HG03571 (cell line): ENCODE results near the gene CLSTN2.

Experiments
- ATAC-seq: cut with Tn5 transposase; IDR thresholded peaks from one replicate; pipeline ENCODE4 v1.9.1; 2021; ENCODE audit not compliant: unreplicated experiment

CLSTN2 gene

DNA sequence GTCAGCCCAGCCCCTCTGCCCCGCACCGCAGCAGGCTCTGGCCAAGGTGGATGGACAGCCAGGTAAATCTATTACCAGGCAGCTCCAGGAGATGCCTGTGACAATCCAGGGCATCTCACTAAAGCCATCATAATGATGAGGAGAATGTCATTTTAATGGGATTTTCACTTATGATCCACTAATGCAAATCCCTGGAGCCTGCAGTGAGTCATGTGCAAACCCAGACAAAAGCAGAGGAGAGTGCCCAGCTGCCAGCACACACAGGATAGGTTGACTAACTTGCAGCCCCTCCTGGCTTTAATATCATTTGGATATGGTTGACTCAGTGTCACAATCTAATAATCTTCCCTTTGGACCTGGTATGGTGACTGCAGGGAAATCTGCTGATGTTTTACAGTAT lies 536.0 kb downstream of the CLSTN2 start:
- no peak for ATAC-seq

DNA sequence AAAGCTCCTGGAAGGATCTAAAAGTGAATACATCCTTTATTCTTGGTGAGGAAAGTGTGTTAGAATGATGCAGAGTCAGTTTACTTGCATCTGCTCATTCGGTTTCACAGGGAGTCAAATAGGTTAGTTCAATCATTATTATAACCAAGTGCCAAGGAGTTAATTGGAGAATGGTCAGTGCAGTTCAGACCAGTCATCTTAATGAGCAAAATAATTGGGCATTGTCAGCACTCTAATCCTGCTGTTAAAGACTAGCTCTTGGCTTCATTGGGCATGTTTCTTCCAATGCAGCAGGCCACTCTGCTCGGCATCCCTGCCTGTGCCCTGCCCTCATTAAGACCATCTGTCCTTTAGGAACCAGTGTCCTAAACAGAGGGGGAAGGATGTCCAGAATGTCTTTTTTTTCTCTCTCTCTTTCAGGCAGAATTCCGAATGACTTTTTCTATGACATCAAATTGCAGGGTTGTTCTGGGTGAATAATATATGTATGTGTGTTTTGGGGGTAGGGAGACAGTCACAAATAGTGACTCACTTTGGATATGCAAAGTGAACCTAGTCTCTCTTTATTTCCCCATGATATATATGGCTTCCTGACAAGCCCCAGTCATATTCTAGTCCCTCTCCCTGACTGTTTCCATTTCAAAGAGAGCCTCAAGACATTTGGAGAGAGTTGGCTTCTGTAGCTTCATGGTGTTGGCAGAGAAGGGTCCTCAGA lies 537.5 kb downstream of the CLSTN2 start:
- no peak for ATAC-seq

DNA sequence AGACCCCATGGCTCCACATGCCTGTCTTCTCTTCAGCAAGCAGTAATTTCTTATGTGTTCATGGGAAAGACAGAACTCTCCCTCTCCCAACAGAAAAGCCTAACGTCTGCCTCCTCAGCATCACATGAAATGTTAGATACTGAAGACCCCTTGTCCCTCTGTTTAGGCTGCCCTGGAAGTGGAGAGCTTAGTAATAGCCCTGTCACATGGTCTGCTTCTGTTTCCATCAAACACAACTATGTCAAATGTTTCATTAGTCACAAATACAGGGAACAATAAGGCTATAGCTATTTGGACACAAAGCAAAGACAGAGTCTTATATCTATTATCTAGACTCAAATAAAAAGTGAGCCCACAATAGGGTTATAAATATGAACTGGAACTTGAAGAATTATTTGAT lies 552.6 kb downstream of the CLSTN2 start:
- ATAC-seq: no peak

DNA sequence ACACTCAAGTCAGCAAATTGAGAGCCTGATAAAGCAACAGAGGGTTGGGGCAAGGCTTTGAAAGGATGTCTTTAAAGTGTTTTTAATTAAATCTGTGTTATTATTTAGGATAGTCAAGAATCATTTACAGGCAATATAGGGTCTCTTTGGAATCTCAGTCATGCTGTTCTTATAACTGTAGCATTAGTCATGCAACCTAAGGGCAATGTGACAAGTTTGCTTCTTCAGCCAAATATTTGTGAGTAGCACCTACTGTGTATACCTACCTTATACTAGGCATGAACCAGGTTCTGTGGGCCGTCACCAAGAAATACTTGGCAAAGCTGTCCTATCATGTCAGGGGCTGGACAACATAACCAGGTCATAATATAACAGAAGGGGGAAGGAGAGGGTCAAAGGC lies 558.3 kb downstream of the CLSTN2 start:
- ATAC-seq: no peak

DNA sequence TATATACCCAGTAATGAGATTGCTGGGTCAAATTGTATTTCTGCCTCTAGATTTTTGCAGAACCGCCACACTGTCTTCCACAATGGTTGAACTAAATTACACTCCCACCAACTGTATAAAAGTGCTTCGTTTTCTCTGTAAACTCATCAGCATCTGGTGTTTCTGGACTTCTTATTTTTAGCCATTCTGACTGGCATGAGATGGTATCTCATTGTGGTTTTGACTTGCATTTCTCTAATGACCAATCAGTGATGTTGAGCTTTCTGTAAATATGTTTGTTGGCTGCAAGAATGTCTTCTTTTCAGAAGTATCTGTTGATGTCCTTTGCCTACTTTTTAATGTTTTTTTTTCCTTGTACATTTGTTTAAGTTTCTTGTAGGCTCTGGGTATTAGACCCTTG lies 560.0 kb downstream of the CLSTN2 start:
- no peak for ATAC-seq

DNA sequence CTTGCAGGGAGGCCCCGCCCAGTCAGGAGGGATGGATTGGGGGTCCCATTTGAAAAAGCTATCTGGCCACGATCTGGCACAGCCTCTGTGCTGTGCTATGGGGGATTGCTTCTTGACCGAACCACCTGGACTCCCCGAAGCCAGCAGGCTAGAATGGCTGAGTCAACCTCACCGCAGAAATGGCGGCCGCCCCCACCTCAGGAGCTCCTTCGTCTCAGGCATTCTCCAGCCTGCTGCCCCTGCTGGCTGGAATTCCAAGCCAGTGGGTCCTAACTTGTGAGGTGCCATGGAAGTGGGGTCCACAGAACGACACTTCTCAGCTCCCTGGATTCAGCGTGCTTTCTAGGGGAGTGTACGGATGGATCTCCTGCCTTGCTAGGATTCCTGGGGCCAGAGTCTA lies 562.3 kb downstream of the CLSTN2 start:
- no peak for ATAC-seq

DNA sequence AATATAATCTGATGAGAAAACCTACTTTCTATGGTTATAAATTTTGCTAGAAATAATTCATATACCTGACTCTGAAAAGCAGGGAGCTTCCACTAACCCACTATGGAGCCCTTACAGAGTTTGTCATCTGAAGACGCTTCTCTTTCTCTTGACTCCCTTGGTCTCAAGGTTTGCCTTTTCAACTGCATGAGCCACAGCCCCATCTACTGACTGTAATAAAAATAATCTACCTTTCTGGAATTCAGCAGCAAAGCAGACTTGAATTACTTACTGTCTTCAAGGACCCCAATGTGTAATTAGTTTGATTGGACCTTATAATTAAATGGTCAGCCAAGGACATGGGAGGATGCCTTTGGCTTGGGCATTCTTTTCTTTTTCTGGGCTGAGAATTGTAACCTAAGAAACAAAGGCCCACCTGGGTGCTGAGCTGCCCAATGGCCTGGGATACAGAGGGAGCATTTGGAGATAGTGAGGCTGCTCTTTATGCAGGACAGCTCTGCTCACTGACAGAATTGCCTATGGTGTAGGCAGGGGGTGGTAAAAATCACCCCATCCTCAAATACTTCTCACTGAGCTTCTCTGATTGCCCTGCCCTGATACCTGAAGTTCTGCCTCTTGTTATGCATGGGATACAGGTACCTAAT lies 564.3 kb downstream of the CLSTN2 start:
- ATAC-seq: no peak

DNA sequence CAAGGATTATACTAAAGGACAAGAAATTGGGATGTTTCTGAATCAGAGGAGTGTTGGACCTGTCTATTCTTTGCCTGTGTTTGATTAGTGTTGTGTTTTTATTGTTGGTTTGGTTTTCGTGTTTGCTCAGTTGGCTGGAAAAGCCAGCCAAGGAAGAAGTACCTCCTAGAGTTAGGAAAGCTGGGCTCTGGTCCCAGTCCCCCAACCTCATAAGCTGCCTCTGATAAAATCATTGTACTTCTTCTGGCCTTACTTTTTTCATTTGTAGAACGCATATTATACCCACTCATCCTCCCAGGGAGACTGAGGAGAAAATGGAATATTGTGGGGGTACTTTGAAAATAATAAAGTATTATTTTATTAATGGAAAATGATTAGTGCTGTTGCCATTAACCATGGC lies 565.5 kb downstream of the CLSTN2 start:
- no peak for ATAC-seq

DNA sequence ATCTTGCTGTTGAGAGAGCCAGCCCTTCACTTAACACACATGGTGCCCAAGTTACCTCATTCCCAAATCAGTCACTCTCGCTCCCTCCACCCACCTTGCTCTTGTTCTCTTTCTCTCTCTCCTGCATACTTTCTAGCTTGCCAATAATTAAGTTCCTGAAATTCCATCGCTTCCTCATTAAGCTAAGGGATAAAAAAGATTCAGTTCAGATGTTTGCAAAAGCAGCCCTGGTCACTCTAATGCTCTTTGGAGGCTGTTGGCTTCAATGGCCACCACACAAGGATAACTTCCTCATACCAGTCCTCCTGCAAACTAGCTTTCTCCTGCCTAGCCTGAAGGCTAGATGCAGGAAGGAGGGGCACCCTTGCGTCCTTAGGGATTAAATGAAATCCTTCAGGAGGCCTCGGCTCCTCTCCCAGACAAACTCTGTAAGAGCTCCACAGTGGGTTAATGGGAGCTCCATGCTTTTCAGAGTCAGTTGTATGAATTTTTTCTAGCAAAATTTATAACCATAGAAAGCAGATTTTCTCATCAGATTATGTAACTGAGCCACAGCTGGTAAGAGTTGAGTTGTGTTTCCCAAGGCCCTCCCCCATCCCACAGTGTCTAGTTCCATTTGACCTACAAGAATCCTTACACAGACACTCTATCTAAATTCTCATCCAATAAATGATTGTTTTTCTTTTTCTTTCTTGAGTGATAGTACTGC lies 566.2 kb downstream of the CLSTN2 start:
- no peak for ATAC-seq

DNA sequence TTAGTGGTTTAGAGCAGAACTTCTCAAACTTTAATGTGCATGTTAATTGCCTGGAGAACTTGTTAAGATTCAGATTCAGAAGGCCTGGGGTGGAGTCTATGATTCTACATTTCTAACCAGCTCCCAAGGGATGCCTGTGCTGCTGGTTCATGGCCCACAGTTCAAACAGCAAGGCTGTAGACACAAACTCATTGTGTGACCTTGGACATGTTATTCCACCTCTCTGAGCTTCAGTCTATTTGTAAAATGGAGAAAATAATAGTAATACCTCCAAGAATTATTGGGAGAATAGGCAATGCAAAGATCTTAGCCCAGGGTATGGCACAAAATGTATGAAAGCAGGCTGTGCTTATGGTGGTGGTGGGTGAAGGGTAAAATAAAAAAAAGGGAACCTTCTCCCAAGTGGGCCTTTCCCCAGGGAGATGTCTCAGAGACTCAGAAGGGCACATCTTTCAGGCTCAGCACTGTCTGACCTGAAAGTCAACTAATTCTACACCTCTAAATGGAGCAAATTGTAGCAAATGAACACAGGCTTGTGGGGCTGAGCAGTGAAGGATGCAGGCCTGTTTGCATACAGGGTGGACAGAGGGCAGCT lies 566.9 kb downstream of the CLSTN2 start:
- ATAC-seq: no peak

DNA sequence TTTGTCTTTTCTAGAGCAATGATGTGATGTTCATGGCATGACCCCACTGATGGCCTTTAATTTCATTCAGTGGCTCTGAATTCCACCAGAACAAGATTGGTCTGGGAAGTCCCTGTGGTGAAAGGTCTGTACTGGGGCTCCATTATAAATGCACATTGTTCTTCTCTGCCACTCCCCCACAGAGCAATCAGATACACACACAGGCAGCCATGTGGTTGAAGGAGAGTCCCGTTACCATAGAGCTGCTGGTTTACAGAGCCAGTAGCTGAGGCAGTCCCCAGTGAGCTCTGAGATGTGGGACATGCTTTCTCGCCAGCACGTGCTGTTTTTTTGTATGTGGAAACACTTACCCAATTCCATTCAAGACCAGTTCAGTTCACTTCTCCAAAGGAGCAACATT lies 570.2 kb downstream of the CLSTN2 start:
- no peak for ATAC-seq

DNA sequence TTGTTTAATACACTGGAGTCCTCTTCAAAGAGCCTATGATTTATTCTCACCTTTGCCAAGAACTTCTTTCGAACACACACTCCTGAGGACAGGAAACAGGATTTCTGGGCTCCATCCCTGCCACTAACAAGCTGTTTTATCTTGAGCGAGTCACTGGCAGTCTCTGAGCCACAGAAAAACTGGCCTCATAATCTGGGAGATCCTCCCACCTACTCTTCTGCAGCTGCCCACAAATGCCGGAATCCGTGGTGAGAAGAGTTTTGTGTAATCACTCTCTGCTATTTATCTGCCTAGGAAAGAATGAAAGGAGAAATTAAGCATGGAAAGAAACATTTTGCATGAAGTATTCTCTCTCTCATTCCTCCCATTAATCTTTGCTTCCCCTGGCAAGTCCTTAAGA lies 570.9 kb downstream of the CLSTN2 start:
- no peak for ATAC-seq

DNA sequence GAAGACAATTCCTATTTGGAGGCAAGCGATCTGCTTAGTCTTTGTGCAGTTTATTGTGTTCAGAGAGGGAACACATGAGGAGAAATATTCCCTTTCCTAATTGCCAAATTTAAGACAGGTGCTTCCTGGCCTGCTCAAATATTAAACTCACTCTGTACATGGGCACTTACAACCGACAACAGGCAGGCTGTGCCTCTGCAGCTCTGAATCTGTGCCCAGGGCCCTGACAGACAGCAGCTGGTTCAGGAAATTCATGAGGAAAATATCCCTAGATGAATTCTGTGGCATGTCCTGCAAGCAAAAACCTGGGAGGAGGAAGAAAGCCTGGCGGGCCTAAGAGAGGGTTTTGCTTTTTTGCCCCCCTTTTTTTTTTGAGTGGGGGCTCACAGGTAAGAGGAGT lies 573.6 kb downstream of the CLSTN2 start:
- no peak for ATAC-seq

DNA sequence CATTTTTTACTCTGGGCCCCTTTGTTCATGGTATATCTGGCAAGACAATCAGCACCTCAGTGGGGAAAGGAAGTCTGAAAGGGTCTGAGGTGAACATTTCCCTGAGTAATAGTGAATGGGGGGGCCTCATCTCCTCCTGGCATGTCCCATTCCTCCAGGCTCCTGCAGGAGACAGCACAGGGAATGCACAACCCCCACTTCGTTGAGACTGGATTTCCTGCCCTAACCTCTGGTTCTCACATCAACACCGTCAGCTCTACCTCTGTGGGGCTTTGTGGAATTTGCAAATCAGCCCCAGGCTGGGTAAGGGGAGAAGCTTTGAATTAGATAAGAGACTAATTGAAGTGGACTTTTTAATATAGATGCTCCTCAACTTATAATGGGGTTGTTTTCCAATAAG lies 574.5 kb downstream of the CLSTN2 start:
- ATAC-seq: no peak

DNA sequence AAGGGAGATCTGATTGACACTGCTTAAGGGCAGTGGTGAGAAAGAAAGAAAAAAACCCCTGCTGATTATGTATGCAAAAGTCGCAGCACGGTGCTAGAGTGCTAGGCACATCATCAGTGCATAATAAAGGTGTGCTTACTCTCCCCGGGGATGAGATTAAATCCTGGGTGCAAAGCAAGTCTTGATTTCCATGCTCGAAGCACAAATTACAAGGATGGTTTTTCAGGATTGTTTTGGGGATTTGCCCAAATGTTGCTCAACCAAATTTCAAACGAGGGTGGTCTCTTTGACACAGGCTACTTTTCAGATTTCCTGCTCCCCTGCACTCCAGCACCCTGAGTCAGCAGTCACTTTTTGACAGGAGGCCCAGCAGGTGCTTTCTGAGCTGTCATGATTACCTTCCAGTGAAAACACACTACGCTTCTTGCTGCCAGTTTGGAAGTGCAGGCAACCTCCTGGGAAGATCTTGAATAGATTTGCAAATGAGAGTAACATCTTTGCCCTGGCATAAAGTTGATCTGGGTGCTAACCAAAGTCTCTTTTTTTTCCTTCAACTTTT lies 575.4 kb downstream of the CLSTN2 start:
- ATAC-seq: no peak

DNA sequence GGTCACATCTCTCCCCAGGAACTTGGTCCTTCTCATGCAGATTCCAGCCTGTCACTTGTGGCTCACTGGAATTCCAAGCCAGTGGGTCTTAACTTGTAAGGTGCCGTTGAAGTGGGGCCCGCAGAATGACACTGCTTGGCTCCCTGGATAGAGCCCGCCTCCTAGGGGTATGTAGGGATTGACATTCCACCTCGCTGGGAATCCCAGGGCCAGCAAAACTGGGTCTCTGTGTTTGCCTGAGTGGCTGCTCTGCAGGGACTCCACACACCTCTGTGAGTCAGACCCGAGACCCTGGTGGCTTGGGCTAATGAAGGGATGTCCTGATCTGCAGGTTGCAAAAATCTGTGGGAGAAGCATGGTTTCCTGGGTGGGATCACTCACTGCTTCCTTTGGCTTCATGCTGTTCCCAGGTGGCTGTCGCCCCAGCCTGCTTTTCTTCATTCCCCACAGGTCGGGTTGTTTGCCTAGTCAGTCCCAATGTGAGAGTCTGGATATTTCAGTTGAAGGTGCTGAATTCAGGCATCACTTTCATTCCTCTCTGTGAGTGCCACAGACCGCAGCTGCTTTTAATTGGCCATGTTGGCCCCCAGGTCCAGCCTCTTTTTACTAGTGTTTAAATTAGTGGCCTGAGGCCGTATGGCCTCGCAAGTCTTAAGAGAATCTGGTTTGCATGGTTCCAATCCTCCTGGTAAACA lies 586.9 kb downstream of the CLSTN2 start:
- no peak for ATAC-seq

DNA sequence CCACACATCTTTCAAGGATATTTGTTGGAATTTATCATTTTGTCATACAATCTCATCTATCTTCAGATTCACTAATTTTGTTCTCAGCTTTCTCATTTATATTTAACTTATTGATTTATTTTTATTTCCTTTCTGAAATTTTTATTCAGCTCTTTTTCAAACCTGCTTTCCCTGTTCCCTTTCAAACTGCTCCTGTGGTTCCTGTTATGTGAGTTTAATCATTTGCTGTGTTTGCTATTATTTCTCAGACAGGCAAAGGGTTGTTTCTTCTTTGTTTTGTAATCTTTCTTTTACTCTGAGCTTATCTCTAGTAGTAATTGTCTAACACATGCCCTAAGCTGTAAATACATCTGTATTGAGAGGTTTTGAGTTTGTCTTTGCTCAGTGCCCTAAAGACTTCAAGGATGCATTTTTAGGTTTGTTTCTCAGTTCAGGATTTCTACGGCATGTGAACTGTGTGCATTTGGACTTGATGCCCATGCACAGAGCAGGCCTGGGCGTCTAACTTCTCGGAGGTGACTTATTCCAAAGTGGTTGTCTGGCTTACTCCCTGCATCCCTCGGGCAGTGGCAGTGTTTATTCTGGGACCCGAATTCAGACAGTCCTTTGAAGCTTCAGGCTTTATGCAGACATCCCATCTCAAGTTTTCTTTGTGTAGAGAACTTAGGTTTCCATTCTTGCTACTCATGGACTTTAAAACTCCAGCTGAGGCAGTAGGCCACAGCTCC lies 587.8 kb downstream of the CLSTN2 start:
- no peak for ATAC-seq

DNA sequence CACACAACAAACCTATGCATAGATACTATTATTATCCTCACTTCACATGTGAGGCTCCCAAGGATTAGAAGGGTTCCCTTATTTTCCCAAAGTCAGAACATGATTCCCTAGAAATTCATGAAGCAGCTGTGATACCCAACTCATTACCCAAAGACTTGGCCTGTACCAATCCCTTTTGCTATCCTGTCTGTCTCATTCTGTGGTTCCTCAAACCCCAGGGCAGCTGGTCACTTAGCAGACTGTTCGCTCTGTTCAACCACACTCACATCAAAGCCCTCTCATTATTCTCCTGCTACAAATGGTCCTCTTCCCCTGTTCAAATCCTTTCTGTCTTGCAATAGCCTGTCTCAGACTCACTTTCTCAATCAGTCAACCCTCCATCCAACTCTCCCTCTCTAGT lies 588.6 kb downstream of the CLSTN2 start:
- ATAC-seq: no peak

DNA sequence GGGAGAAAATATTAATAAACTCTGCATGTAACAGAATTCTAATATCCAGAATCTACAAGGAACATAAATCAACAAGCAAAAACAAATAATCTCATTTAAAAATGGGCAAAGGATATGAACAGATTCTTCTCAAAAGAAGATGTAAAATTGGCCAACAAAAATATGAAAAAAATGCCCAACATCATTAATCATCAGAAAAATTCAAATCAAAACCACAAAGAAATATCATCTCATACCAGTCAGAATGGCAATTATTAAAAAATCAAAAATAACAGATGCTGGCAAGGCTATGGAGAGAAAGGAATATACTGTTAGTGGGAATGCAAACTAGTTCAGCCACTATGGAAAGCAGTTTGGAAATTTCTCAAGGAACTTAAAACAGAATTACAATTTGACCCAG lies 592.2 kb downstream of the CLSTN2 start:
- no peak for ATAC-seq

DNA sequence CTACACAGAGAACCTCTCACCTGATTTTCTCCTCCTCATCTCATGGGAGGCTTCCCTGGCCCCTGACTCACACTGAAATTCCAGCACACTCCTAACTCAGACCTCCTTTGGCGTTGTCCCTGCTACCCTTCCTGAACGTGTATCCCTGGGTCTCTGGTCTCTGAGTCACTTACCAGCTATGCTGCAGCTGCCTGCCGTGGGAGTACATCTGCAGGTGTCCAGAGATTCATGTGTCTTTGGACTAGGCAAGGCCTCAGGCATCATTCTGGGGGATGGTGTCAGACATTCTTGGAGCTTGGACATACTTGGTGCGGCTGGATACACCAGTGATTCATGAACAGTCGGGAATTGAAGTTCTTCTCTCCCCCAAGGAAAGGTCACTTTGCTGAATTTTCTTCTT lies 594.1 kb downstream of the CLSTN2 start:
- ATAC-seq: no peak
